GM19023 (cell line): ENCODE results near the gene NAALADL2.
"Not testable (repeated sequence)": the region's sequence is repeated elsewhere in the genome, so short reads cannot be mapped to it uniquely, and the experiment has no call there.

ENCODE experiments used
- ATAC-seq: cut with Tn5 transposase; IDR thresholded peaks from one replicate; pipeline ENCODE4 v1.9.1; 2021; ENCODE audit warnings: mild to moderate bottlenecking, moderate library complexity; ENCODE audit not compliant: unreplicated experiment

The NAALADL2 gene

GRCh38 chr3:175066617-175067415 lies 207.7 kb downstream of the NAALADL2 start:
- ATAC-seq = no peak

- ATAC-seq = no peak
These were observed 209.5 kb downstream of the NAALADL2 start for GRCh38 chr3:175068587-175068986.

- ATAC-seq = no peak
These were observed 211.8 kb downstream of the NAALADL2 start for GRCh38 chr3:175070946-175071345.

- no peak for ATAC-seq
These were observed 214.2 kb downstream of the NAALADL2 start for GRCh38 chr3:175073219-175073905.

DNA sequence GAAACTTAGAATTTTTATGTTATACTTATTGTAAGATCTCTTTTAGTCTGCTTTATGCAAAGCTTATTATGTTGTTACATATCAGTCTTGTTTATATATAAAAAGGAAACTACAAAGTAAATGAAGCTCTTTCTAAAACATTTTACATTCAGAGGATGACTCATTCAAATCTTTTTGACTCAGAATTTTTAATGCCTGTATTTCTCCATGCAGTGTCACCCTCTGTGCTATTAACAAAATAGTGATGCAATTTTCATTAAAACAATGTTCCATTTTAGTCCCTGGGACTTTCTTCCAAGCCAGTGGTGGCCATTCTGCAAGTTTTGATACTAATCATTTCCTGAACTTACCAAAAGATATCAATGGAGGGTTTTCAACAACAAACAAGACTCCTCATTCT lies 216.1 kb downstream of the NAALADL2 start:
- no peak for ATAC-seq

DNA sequence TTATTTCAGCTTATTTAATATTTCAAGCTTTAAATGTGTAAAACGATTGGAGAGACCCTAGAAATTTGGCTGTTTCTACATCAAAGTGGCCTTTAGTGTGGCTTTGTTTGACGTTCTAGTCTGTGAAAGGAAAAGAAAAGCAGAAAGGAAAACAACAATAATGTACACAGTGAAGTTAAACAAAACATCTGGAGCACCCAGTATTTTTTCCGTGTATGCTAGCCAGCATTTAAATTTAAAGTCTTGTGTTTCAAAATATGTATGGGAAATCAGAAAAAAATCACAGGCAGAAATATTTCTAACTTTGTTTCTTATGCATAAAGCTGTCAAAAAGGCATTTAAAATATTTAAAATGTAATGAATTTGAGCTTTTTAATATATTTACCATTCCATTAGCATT lies 218.1 kb downstream of the NAALADL2 start:
- ATAC-seq = no peak

DNA sequence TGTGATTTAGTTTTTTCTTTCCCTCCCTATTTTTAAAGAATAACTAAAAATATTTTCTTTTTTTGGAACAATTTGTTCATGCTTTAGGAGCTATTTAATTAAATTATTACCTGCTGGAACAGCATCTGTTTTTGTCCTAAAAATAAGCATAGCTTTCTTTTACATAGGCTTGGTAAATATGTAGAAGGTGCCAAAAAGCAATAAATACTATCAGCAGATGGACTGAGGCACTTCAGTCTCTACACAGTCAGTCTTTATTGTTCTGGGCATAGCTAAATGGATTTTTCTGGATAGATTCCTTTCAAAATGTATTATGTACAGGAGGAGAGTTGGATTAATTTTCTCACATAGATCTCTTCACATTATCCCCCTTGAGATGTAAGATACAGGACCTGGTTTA lies 223.5 kb downstream of the NAALADL2 start:
- ATAC-seq = no peak

GRCh38 chr3:175087128-175087527 lies 228.0 kb downstream of the NAALADL2 start:
- ATAC-seq = not testable (repeated sequence)

- no peak for ATAC-seq
These were observed 229.7 kb downstream of the NAALADL2 start for GRCh38 chr3:175088766-175089380.

- ATAC-seq = no peak
These were observed 232.4 kb downstream of the NAALADL2 start for GRCh38 chr3:175091426-175092114.

DNA sequence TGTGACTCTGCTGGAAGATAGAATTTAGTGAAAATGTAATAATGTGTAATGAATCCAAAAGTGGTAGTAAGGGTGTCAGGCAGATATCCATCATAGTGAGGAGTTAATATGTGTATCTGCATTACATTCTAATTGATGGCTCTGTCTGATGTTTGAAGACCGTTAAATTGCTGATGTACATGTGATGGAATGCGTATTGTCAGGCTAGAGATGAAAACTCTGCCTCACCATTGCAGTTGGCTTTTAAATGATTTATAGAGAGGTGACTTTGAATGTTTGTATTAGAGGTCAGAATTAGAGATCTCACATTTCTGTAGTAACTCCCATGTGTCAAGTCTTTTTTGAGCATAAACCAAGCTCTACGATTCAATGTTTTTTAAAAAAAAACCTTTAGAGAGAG lies 234.6 kb downstream of the NAALADL2 start:
- ATAC-seq = no peak

GRCh38 chr3:175094344-175094743 lies 235.2 kb downstream of the NAALADL2 start:
- no peak for ATAC-seq

- no peak for ATAC-seq
These were observed 239.5 kb downstream of the NAALADL2 start for GRCh38 chr3:175098644-175099043.

DNA sequence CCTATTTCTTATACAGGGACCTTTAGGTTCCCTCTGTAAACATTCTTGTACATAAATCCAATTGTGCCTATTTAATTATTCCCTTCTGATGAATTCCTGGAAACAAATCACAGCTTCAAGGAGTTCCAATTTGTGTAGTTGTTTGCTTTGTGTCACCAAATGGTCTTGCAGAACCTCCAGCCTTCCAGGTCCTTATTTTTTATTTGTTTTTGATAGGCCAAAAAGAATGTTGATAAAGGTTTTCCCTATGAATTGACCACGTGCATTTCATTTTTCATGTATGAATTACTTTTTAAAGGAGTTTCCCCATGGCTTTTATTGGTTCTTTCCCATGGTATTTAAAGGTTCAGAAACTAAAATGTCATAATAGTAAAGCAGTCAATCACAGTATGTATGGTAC lies 243.0 kb downstream of the NAALADL2 start:
- ATAC-seq = no peak

DNA sequence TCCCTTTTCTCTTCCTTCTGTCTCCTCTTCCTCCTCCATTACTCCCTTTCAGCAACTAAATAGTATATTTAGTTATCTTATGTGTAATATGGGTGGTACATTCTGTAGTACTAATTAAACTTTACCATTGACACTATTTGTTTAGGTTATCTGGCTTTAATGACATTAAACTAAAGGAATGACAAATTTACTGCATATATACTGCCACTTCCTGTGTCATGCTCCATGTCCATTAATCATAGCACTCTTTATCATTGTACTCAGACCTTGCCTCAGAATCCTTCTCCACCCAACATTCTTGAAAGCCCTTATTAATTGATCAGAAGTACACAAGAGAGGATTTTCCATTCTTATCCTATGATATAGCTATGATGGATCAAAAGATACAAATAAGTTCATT lies 244.2 kb downstream of the NAALADL2 start:
- ATAC-seq = no peak

GRCh38 chr3:175105066-175105465 lies 245.9 kb downstream of the NAALADL2 start:
- no peak for ATAC-seq

GRCh38 chr3:175107231-175107630 lies 248.1 kb downstream of the NAALADL2 start:
- no peak for ATAC-seq

DNA sequence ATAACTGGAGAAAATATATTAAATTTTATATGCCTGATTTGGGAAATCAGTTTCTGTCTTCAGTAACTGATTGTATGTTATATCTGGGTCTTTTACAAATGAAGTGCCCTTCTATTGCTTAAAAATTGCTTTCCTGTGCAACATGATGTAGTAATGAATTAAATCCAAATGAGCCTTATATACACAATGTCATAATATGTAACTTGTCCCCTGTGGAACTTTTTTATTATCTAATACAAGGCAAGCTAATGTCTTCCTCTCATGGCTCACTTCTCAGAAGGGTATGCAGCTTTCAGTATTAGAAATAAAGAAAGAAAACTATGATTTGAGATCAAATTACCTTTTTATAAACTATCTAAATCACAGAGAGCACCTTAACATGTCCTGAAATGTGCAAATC lies 248.9 kb downstream of the NAALADL2 start:
- ATAC-seq = no peak

DNA sequence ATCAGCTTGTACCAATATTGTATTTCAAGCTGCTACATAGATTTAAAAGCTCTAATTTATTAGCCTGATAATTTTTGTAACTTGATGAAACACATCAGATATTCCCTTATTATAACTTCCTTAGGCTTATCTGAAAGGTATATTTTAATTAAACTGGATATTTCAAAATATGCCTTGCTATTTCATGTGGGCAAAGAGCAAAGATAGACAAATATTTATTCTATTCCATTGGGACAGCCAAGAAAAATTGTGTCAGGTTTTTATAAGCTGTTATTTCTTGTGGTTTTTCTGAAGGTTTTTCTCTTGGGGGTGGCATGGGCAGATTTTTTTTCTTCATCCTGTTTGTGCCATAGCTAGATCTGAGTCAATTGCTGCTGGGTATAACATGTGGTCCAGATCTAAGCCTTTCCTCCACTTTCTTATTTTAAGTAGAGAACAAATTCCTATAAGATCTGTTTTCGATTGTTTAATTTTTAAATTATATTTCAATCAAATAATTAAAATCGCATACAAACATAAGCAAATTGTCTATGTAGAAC lies 249.5 kb downstream of the NAALADL2 start:
- no peak for ATAC-seq

DNA sequence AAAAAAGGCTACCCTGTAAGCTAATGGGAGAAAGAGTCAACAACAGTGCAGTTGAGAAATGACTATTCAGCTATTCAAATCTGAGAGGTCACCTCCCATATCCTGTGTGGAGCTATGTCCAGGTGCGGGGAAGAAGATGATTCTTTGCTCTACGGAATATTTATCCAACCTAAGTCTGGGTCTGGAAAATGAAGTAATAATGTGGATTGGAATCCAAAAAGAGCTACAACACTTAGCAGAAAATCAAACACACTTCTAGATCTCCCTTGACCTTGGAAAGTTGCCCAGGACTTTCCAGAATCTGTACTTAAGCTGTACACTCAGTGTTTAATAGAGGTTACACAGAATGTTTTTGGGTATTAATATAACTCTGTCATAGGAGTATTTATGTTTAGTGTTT lies 251.9 kb downstream of the NAALADL2 start:
- no peak for ATAC-seq

GRCh38 chr3:175118382-175118941 lies 259.3 kb downstream of the NAALADL2 start:
- no peak for ATAC-seq
